Epithelial cell of prostate (primary cell): ENCODE results near the gene ZNF784.

Source experiments
- DNase-seq: peaks from one replicate; pipeline ENCODE4 v3.0.0-alpha.2; 2011; ENCODE audit warnings: low read depth, low spot score
- H3K27ac ChIP-seq: fragments of 450-650 bp; 2 replicates; pipeline ENCODE4 v1.5.1; 2017; ENCODE audit warnings: mild to moderate bottlenecking

ZNF784 gene

DNA sequence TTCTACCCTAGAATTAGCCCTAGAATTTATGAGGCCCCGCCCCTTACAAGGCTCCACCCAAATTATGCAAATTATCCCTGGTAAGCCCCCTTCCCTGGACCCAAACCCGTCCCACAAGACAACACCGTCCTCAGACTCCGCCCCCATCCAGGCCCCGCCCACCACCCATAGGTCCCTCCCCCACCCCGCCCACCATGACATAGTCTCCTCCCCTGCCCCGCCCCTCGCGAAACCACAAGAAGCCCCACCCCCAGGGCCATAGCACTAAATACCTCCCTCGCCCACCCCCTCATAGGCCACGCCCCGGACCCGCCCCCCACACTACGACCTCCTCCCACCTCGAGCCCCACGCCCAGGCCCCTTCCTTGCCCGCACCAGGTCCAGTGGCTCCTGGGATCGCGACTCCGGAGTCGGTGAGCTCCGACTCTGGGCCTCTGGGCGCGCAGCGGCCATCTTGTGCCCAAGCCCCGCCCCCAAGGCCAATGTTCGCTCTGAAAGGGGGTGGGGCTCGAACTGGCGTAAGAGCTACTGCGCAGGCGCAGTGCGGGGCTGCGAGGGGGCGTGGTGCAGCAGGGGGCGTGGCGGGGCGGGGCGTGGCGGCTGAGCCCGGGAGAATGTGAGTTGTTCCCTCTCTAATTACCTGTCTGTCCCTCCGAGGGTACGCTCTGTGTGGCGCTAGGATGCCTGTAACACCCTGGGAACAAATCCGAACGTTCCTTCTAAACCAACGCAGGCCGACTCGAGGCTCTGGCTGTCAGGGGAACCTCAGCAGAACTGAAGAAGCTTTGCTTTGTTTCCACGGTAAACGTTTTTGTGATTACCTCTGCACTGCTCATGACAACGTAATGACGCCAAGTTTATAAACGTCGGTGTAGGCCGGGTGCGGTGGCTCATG is at the start of gene ZNF784:
Gene ZNF784, minus strand, starts transcription at position 458 of the 895 bp plus-strand sequence. Its CDS starts 5 bp downstream, at position 453.
- H3K27ac ChIP-seq: peak within 1 kb of the TSS; percentile 81
- peak; percentile 41 for DNase-seq

GRCh38 chr19:55673889-55674288 is 49.5 kb upstream of the ZNF784 start:
- no peak for DNase-seq

GRCh38 chr19:55673465-55673864 is 49.1 kb upstream of the ZNF784 start:
- DNase-seq: no peak
- no peak overlapping the region for H3K27ac ChIP-seq

More at GRCh38 chr19:55673889-55674288, 49.5 kb upstream of the ZNF784 start:
- peak overlapping the region; percentile 94 for H3K27ac ChIP-seq

DNA sequence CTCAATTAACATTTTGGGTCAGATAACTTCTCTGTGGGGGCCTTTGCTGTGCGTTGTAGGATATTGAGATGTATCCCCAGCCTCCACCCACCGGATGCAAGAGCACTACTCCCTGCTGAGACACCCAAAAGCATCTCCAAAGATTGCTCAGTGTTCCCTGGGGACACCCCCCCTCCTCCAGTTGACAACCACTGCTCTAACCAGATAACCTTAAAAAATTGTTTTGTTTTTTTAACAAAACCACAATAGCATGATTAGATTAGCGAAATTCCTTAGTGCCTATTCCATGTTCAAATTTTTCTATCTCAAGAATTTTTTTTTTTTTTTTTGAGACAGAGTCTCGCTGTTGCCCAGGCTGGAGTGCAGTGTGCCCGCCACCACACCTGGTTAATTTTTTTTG is 48.1 kb upstream of the ZNF784 start:
- DNase-seq: no peak
- no peak overlapping the region for H3K27ac ChIP-seq

DNA sequence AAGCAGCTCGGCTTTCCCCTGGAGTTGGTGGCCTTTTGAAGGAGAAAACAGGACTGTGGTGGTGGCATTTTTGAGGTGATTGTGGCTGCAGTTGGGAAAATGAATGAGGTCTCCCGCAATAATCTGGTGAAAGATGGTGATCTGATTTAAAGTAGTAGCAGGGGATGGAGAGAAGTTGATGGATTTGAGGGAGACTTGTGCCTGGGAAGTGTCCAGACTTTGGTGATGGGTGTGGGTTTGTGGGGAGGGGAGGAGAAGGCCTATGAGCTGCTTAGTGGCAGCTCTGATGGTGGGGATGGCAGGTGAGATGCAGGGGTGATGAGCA is 46.6 kb upstream of the ZNF784 start:
- H3K27ac ChIP-seq: no peak overlapping the region
- DNase-seq: no peak

- no peak for DNase-seq
These were observed 46.1 kb upstream of the ZNF784 start for GRCh38 chr19:55670280-55671053.

DNA sequence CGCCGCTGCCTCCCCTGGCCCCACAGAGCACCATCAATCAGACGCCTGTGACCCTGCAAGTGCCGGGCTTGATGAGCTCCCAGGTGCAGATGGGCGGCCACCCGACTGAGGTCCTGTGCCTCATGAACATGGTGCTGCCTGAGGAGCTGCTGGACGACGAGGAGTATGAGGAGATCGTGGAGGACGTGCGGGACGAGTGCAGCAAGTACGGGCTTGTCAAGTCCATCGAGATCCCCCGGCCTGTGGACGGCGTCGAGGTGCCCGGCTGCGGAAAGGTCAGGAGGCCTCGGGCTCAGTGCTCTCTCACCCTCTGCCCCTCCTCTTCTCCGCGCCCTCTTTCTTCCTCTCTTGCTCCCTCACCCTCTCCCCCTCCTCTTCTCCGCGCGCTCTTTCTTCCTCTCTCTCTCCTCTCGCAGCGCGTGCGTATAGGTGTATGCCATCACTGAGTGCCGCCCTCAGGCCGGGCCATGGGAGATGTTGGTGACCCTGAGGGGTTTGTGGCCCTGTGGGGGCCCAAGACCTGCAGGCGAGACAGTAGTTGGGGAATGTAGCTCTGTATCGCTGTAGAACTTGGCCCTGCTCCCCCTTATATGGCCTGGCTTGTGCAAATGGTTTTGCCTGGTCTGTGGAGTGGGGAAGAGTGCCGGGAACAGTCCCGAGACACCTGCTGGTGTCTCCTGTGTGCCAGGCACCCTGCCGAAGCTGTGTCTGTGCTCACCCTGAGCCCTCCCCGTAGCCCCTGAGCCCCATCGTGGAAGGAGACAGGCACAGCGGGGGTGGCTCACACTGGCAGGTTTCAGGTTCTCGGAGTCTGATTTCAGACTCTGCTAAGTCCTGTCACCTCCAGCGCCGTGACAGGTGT is 45.3 kb upstream of the ZNF784 start:
- no peak for DNase-seq
- no peak overlapping the region for H3K27ac ChIP-seq

More at GRCh38 chr19:55670280-55671053, 46.1 kb upstream of the ZNF784 start:
- no peak overlapping the region for H3K27ac ChIP-seq

- DNase-seq: no peak
- peak overlapping the region; percentile 16 for H3K27ac ChIP-seq
These were observed 44.4 kb upstream of the ZNF784 start for GRCh38 chr19:55668603-55669348.

GRCh38 chr19:55667958-55668357 is 43.6 kb upstream of the ZNF784 start:
- no peak for DNase-seq
- peak overlapping the region; percentile 16 for H3K27ac ChIP-seq

DNA sequence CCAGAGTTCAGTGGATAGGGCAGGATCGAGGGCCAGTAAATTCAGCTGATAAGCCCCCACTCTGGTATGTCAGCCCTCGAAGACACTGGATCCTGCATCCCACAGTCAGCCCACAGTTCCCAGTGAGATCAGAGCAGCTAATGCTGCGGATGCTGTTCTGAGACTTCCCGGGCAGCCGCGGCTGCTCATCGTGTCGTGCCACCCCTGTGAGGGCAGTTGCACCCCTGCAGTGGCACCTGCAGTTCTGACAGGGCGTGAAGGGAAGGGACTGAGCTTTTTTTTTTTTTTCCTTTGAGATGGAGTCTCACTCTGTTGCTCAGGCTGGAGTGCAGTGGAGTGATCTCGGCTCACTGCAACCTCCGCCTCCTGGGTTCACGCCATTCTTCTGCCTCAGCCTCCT is 43.1 kb upstream of the ZNF784 start:
- peak overlapping the region; percentile 16 for H3K27ac ChIP-seq
- DNase-seq: no peak

DNA sequence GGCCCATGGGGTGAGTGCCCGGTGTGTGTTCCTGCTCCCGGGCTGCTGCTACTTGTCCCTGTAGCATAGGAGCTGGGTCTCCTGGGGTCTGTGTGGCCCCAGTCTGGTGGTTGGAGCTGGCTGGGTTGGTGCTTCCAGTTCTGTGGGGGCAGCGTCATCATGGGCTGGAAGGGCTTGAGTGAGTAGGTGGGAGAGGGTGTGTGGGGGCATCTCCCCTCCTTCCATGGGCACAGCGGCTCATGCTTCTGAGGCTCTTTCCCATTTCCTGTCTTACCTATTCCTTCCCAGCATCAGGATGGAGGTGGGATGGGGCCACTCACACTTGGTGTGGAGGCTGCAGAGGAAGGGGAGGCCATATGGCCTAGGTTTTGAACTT is 42.6 kb upstream of the ZNF784 start:
- H3K27ac ChIP-seq: no peak overlapping the region
- DNase-seq: no peak

DNA sequence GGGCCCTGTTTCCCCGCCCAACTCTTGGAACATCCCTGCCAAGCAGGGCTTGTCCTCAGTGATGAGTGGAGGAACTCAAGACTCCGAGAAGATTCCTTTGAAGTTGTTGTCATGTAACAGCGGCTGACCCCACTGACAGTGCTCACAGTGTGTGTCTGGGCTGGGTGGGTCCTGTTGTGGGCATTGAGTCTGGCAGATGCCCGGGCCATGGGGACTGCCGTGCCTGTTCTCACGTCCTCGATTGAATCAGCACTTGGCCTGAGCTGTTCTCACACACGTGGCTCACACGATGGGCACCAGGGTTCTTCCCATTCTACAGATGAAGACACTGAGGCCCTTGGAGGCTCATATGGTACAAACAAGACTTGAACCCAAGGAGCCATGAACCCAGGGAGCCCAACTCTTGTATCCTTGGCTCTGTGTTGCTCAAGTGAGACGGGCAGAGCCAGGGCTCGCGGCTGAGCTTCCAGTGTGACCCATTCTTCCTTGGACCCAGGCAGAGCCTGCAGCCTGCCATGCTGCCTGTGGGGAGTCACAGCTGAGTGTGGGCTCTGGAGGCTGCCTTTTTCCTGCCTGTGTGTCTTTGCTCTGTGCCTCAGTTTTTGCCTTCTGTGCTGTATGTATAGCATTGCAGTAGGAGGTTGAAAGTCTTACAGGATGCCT is 42.1 kb upstream of the ZNF784 start:
- no peak for DNase-seq
- H3K27ac ChIP-seq: no peak overlapping the region

- DNase-seq: no peak
- H3K27ac ChIP-seq: no peak overlapping the region
These were observed 39.6 kb upstream of the ZNF784 start for GRCh38 chr19:55663846-55664536.

DNA sequence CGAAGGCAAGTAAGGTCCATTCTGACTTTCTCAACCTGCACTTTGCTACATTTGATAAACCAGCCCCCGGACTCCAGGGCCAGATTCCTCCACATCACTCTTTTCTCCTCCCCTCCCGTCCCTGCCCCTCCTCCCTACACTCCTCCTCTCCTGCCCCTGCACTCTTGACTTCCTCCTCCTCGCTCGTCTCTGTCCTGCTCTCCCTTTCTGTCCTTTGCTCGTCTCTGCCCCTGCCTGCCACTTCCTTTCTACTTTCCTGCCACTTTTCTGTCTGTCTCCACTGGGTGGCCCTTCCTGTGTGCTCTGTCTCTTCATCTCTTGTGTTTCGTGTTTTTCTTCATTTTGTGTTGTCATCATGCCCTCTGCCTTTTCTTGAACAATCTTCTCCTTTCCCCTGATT is 37.5 kb upstream of the ZNF784 start:
- H3K27ac ChIP-seq: no peak overlapping the region
- DNase-seq: no peak

GRCh38 chr19:55660991-55661390 is 36.6 kb upstream of the ZNF784 start:
- no peak for DNase-seq
- no peak overlapping the region for H3K27ac ChIP-seq

- H3K27ac ChIP-seq: no peak overlapping the region
These were observed 36.0 kb upstream of the ZNF784 start for GRCh38 chr19:55660404-55660803.

DNA sequence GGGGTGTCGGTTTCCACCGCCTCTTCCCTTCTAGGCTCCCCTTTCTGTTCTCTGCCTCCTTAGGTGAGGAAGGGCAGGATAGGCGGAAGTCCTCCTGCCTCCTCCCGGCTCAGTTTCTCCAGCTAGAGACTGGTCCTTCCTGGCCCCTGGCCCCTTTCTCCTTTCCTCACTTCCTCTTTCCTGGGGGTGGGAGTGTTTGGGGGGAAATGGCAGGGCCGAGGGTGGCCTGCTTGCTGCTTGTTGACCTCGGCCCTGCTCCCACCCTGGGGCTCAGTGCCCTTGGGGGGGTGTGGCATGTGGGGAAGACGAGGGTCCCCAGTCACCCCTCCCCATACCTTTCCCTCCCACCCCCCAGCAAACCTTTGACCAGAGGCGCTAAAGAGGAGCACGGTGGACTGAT is 35.5 kb upstream of the ZNF784 start:
- H3K27ac ChIP-seq: no peak overlapping the region
- DNase-seq: no peak

More at GRCh38 chr19:55660404-55660803, 36.0 kb upstream of the ZNF784 start:
- DNase-seq: no peak

- DNase-seq: no peak
- H3K27ac ChIP-seq: no peak overlapping the region
These were observed 34.6 kb upstream of the ZNF784 start for GRCh38 chr19:55658846-55659459.
